Measurements from ENCODE around the gene TDP1. TPM values are rescaled to one million over a fixed set of nuclear protein-coding genes. Genes with fewer than 3 reads are reported as not detected.

TDP1 gene
- total and polyA plus RNA-seq, 2 of the 13 experiments (the other 11 are each of a cell fraction or from before 2014, with no cell fraction given): 16.4 to 31.2 TPM

GRCh38 chr14:90005441-90005840 lies 49.7 kb downstream of the TDP1 start:
- Histone ChIP-seq H3K27me3 (ENCODE audit: control insufficient read depth in 1 of 2, insufficient read depth in 2 of 2, low read length in 2 of 2) (no peaks in the 10 kb centered on the region), H4K20me1 (ENCODE audit: insufficient read depth, low read length) (no peaks in the 10 kb centered on the region), H3K9me3 (ENCODE audit: low read length) (no peaks in the 10 kb centered on the region), H3K4me2 (ENCODE audit: low read depth, low read length) (no peak overlapping the region), H3K79me2 (ENCODE audit: insufficient read depth, low read length) (no peaks in the 10 kb centered on the region), H3K27ac (ENCODE audit: extremely low read length, insufficient read depth, low read length) (no peak overlapping the region), H3K4me3 (replicated peaks in 1 of 3; ENCODE audit: insufficient read depth in 1 of 3, low read depth in 2 of 3, low read length in 3 of 3) (no peak overlapping the region), H2AFZ (ENCODE audit: low read length) (no peak overlapping the region), H3K9ac (ENCODE audit: insufficient read depth, low read depth, low read length) (no peak overlapping the region), H3K36me3 (replicated peaks in 1 of 2; ENCODE audit: control insufficient read depth in 1 of 2, insufficient read depth in 2 of 2, low read length in 2 of 2) (peaks cover 3 to 16% of the 10 kb centered on the region in 2 experiments; a peak in 4 of 5 replicates), H3K4me1 (ENCODE audit: insufficient read depth, low read length) (no peaks in the 10 kb centered on the region)
- ChIA-PET POLR2A (no interaction called here), CTCF (ENCODE audit: low intra/inter-chr PET ratio, low total read pairs) (no interaction called here)
- no TSS peak for BruUV-seq (replicated peaks)
- DNase-seq (ENCODE audit: low spot score) (no peak), ATAC-seq (no peak), FAIRE-seq (no peak)
- TF ChIP-seq ZNF7 (CRISPR knock-in tag; IDR thresholded peaks at IDR 0.05) (no peak), MAFG (CRISPR knock-in tag; IDR thresholded peaks at IDR 0.05) (no peak), CBX5 (CRISPR knock-in tag; IDR thresholded peaks at IDR 0.05; ENCODE audit: borderline replicate concordance) (no peak), RARG (CRISPR knock-in tag; IDR thresholded peaks at IDR 0.05; ENCODE audit: low read depth) (no peak), DZIP1 (CRISPR knock-in tag; IDR thresholded peaks at IDR 0.05) (no peak), ZNF235 (CRISPR knock-in tag; IDR thresholded peaks at IDR 0.05; ENCODE audit: borderline replicate concordance) (no peak), E2F1 (CRISPR knock-in tag; IDR thresholded peaks at IDR 0.05) (no peak), PLRG1 (conservative IDR thresholded peaks at IDR 0.05) (no peak), REL (CRISPR knock-in tag; conservative IDR thresholded peaks at IDR 0.05) (no peak), ETV5 (CRISPR knock-in tag; IDR thresholded peaks at IDR 0.05; ENCODE audit: borderline replicate concordance) (no peak), NBN (conservative IDR thresholded peaks at IDR 0.05) (no peak), PRDM4 (CRISPR knock-in tag; IDR thresholded peaks at IDR 0.05; ENCODE audit: borderline replicate concordance) (no peak), ZFAT (CRISPR knock-in tag; conservative IDR thresholded peaks at IDR 0.05) (no peak), ZBTB42 (CRISPR knock-in tag; IDR thresholded peaks at IDR 0.05) (no peak)
- in situ Hi-C loops (cut with HindIII; ENCODE audit: extremely low pct_ligation_motif_present, low pct_unique_long_range_greater_than_20kb) (no loop called here), intact Hi-C loops (cut with micrococcal nuclease; ENCODE audit: unreplicated experiment) (no loop called here)

Data from HepG2 (cell line).